Activated CD8-positive, alpha-beta memory T cell treated with anti-CD3 and anti-CD28 coated beads, Interleukin-2, amount 50 U/mL, for 4 hours (primary cell): ENCODE data around the gene VSTM2B.

Experiments
- DNase-seq: peaks from one replicate; pipeline ENCODE4 v3.0.0-alpha.2; 2020

The VSTM2B gene

GRCh38 chr19:29497686-29498436 is 27.9 kb upstream of the VSTM2B start:
- DNase-seq = no peak

- no peak for DNase-seq
Observed at GRCh38 chr19:29499261-29499920, 26.4 kb upstream of the VSTM2B start.

DNA sequence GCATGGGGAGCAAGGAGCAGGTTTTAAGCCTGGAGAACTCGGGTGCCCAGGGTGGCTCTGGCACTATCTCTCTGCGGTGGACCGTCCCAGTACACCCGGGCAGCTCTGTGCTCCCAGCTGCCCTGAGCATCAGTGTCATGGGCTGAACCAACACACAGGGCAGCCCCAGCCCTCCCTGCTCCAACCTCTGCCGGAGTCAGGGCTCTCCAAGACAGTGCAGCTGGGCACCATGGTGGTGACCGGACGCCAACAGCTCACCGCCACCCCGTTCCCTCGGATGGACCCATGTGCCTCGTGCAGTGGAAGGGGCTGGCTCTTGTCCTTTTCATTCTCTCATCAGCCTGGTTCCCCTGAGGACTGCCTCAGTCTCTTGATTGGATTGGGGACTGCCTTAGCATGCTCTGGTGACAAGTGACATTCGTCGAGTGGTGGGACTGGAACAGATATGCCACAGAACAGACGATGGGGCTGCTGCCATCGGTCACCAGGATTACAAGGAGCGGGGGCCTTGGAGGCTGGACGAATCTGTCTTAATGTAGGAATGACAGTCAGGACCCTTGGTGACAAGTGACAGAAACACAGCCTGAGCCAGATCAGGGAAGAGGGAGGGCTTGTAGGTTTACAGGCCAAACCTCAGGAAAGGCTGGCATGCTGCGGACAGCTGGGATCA is 25.7 kb upstream of the VSTM2B start:
- no peak for DNase-seq

DNA sequence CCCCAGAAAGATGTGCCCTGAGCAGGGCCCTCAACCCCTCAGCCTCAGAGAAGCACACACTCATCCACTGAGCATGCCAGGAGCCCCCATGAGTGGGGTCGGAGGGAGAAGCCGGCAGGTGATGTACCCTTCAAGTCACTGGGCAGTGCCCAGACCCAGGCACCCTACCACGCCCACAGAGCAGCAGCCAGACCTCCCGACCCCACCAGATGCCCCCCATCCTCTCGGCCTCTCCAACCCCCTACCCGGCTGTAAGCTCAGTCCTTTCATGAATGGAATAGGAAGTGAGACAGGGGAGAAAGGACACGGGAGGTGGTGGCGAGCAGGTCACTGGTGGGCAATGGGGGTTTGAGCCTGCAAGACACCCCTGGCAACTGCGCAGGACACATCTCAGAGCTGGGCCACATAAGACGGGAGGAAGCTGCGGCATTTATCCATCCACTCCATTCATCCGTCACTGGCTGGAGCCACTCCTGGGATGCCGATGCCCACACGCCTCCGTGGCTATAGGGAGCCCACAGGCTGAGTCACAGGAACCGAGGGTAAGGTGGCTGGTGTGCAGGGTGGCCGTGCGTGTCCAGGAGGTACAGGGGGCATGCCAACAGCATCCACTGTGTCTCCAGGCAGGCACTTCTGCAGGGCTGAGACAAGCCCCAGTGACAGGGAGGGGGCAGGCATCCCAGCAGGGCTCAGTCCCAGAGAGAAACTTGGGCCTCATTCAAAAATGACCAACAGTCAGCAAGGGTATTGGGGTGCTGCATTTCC is 23.8 kb upstream of the VSTM2B start:
- DNase-seq = no peak

DNA sequence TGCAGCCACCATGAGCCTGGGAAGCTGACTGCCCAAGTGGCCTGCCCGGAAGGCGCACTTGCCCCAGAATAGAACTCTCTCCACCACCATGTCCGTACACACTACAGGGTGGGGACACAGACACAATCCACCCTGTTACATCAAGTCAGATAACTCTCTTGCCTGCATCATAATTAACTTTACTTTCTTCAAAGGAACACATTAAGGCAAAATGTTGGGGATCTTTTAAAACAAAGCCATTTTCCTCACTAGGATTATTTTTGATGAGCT is 23.3 kb upstream of the VSTM2B start:
- no peak for DNase-seq

DNA sequence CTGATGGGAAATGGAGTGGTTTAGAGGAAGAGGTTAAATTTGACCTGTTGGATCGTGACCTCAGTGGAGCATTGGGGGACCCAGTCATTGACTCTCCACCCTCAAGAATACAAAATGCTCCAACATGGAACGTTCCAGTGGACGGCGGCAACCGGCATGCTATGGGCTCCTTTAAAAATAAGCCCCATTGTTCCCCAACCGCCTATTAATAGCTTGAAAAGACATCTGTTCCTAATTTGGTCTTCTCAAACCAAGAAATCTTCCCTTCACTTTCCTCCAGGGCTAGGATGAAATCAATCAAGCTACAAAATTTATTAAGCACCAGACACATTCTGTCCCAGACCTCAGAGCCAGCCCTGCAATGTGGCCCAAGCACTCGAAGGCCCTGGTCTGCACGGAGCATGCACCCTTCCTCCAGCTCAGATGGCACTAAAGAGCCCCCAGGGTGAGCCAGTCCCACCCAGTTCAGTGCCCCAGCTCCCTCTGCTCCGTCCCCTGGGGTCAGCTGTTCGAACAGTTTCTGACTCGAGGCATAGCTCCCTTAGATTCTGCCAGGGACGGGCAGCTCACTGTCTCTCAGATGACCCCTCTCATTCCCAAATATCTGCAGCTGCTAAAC is 22.5 kb upstream of the VSTM2B start:
- DNase-seq = no peak

- no peak for DNase-seq
Observed at GRCh38 chr19:29503785-29504184, 22.0 kb upstream of the VSTM2B start.

DNA sequence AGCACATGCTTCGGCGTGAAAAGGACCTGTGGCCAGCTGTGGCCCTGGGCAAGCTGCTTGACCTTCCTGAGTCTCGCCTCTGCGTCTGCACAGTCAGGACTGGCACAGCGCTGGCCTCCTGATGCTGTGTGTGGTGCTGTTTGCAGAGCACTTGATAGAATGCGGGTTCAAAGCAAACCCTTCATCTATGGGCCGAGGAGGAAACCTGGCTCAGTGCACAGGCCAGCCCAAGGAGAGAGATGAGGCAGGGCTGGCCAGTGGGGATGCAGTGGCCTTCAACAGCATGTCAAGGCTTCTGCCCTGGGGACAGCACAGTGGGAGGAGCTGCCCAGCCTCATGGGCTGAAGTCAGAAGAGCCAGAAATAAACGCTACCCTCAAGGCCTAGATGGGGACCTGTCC is 21.3 kb upstream of the VSTM2B start:
- DNase-seq = no peak

DNA sequence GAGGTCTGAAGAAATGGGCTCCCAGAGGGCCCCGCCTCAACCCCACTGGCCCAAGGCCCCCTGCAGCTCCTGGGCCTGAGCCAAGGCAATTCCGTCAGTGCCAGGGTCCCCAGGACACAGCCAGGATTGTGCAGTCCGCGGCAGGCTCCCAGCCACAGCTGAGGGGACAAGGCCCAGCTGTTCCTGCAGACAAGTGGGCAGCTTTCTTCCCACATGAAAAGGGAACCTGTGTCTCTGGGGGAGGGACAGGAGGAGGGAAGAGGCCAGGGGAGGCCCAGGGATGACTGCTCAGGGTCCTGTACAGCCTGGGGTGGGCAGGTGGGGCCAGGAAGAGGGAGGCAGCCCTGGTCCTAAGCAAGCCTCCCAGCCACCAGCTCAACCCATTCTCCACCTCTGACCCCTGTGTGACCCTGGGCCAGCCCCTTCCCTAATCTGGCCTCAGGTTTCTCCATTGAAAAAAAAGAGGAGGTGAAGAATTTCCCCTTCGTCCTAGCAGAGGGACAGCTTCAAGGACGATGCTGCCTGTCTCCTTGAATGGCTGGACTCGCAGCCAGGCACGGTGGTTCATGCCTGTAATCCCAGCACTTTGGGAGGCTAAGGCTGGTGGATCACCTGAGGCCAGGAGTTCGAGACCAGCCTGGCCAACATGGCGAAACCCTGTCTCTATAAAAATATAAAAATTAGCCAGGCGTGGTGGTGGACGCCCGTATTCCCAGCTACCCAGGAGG is 20.5 kb upstream of the VSTM2B start:
- no peak for DNase-seq

GRCh38 chr19:29506619-29506911 is 19.2 kb upstream of the VSTM2B start:
- DNase-seq = no peak

DNA sequence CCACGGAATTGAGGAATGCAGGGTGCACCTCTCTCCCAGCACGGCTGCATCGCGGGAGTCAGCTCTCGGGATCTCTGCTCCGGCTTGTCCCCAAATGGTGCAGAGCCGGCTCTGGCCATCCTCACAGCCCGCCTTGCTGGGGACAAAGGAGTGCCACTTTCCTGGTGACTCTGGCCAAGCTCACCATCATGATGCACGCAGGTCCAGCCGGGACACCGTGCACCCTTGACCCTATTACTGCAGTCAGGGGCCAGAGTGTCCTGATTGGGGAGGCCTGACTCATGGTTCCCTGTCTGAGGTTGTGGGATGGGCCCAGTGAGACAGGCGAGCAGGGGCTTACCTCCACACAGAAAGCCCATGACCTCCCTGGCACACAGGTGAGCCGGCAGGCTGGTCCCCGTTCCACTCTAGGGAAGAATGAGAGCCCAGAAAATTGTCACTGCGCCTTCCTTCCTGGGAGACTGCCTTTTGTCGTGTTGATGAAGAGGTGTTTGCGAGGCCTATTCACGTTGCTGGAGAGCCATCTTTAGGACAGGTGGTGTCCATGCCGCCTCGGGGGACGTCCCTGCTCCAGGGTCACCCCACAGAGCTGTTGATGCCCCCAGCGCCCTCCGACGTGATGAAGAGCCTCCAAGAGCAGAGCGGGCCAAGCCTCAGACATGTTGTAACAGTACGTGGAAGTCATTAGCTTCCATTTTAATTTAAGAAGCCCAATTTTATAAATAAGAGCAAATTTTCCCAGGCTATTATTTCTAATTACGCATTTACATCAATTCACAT is 18.5 kb upstream of the VSTM2B start:
- DNase-seq = no peak

GRCh38 chr19:29508181-29508580 is 17.6 kb upstream of the VSTM2B start:
- no peak for DNase-seq

- DNase-seq = no peak
Observed at GRCh38 chr19:29509456-29509855, 16.3 kb upstream of the VSTM2B start.

- DNase-seq = no peak
Observed at GRCh38 chr19:29510701-29511265, 15.0 kb upstream of the VSTM2B start.

GRCh38 chr19:29511768-29512167 is 14.0 kb upstream of the VSTM2B start:
- no peak for DNase-seq

GRCh38 chr19:29512748-29513147 is 13.0 kb upstream of the VSTM2B start:
- DNase-seq = no peak

GRCh38 chr19:29514525-29515232 is 11.1 kb upstream of the VSTM2B start:
- DNase-seq = no peak

DNA sequence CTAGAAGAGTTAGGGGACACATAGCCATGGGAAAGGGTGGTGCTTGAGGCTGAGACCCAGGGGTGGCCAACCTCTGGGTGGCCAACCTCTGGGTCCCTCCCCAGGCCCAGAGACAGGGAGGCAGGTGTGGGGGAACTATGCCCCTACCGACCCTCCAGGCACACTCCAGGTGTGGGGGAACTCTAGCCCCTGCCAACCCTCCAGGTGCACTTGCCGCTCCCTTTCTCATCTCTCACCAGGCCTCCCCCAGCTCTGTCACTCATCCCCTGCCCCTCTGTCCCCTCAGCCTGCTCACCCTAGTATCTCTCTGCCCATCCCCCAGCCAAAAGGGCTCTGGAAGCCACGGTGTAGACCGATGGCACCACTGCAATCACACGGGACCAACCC is 10.6 kb upstream of the VSTM2B start:
- no peak for DNase-seq

DNA sequence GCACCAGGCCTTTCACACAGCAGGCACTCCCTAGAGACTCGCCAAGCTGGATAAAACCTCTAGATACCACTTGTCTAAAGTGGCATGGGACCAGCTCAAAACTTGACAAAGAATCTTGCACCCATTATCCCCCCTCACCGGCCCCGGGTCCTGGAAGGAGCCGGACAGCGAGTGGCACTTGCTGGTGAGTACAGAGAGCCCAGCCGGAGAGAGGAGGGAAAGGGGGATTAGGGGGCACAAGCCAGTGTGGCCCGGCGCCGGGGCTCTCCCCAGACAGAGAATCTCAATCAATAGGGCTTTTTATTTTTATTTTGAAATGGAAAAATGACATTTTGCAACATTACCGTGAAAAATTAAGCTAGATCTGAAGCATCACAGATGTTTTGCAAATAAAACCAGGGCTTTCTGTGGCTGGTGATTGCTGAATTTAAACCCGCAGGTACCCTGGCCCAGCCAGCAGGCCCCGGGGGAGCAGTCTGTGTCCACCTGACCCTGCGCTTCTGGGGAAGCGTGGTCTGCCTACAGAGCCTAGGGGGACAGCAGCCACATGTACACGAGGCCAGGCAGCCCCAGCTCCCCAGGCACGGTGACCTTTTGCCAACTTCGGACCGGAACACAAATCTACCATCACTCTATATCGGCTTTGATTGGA is 10.0 kb upstream of the VSTM2B start:
- no peak for DNase-seq

DNA sequence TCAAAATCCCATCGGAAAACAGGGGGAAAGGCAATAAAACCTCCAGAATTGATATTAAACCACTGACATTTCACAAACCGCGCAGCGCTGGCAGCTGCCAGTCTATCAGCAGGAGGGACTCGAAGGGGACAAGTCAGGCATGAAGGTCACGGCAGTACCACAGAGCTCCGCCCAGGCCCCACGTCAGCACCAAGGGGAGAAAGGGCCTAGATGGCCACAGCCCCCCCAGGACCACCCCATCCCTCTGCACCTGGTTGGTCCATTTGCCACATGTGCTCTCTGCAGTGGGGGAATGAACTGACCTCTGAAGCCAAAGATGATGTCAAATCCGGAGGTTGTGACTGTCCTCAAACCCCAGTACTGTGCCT is 9.5 kb upstream of the VSTM2B start:
- no peak for DNase-seq
